NCI-H2196 (cell line): ENCODE data around the gene PRDM11.
"Not testable (repeated sequence)": the region's sequence is repeated elsewhere in the genome, so short reads cannot be mapped to it uniquely, and the experiment has no call there.

ENCODE experiments used
- DNase-seq: peaks from one replicate; lab custom pipeline; 2025; ENCODE audit not compliant: unreplicated experiment; lab: John Stamatoyannopoulos, UW

The PRDM11 gene

DNA sequence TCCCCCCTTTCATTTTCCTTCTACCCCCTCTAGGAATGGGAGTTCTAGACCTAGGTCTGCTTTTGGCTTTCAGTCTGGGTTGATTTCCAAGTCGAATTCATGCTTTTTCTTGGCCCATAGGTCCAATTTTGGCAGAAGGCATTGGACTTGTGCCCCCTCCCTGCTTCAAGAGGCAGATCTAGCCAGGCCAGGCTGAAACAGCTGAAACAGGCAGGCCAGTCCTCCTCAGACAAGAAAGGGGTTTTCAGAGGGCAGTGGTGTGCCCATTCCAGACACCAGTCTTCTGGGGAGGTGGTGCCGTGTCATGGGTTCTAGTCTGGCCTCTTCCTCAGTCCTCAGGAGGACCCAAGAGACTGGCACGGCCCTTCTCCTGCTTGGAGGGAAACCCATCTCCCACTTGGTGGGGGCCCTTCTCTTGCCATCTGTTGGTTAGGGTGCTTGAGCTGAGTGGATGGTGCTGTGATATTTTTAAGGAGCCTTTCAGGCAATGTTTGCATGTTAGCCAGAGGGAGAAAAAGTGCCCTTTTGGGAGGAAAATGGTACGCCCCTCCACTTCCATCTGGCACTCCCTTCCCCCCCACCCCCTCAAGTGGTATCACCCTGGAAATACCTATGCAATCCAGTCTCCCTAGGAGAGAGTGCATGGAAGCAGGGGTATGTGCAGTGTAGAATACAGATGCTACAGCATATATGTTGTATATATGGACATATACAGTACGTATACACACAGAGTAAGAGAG is 86.1 kb downstream of the PRDM11 start:
- DNase-seq, result no peak

GRCh38 chr11:45233121-45233803 is 86.8 kb downstream of the PRDM11 start:
- peak; percentile 72 for DNase-seq

- DNase-seq, result no peak
Measured at GRCh38 chr11:45233804-45234170, 87.3 kb downstream of the PRDM11 start.

- DNase-seq, result no peak
Measured at GRCh38 chr11:45234306-45235006, 88.0 kb downstream of the PRDM11 start.

- no peak for DNase-seq
Measured at GRCh38 chr11:45237711-45238315, 91.4 kb downstream of the PRDM11 start.

GRCh38 chr11:45238724-45239123 is 92.3 kb downstream of the PRDM11 start:
- no peak for DNase-seq

DNA sequence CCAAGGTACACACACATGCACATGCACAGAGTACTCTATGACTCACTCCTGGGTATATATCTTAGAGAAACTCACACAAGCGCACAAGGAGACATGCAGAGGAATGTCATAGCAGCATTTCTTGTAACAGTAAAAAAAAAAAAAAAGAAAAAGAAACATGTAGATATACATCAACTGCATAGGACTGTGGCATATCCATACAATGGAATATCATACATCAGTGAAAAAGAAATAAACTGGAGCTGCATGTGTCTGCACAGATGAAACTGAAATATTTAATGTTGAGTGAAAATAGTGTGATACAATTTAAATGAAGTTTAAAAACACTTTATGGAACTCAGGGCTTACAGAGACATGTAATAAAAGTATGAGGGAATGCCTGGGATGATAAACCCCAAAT is 93.3 kb downstream of the PRDM11 start:
- no peak for DNase-seq

DNA sequence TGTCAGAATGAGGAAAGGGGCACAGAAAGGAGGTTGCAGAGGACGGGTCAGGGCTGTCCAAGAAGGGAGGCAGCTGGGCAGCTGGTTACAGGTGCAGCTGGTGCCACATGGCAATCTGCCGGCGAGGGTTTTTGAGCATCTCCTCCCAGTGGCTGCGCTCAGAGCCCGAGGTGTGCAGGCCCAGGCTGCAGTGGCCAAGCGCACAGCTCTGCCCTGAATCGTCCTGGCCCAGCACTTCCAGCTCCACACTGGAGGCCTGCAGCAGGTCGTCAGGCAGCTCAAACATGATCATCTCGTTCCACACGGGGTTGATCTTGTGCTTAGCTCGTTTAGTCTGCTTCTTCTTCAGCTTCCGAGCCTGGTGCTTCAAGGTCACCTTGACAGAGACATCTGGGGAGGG is 97.5 kb downstream of the PRDM11 start:
- no peak for DNase-seq

DNA sequence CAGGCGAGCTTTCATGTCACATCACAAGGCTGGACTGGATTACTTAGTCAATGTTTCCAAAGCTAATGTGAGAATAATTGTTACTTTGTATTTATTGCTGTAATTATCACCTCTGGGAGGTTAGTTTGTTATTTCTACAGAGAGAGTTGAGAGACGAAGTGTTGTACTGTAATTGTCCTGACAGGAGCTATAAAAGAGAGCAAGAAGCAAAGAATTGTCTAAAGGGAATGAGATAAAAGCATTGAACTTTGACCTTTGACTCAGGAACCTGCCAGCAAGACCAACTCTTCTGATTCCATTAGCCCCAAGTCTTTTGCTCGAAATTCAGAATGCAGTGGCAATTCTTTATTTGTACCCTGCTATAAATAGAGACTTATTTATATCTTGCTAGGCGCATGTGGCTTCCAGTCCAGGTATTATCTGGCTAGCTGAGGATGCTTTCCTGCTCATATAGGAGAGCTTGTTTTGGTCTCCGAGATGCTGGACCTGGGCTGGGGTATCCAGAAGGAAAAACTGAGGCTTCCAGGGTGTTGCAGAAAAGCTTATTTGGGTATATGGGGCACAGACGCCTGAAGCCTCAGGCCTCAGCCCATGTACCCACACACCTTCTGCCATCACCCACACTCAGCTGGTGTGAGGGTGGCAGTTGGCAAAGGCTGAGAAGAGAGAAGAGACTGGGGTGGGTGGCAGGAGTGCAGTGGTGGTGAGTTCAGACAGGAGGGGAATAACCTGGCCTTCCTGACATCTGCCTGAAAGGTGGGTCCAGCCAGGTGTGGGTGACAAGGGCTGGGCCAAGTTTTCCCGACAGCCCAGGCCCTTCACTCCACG is 99.0 kb downstream of the PRDM11 start:
- no peak for DNase-seq

- DNase-seq, result no peak
Measured at GRCh38 chr11:45246241-45246640, 99.8 kb downstream of the PRDM11 start.

DNA sequence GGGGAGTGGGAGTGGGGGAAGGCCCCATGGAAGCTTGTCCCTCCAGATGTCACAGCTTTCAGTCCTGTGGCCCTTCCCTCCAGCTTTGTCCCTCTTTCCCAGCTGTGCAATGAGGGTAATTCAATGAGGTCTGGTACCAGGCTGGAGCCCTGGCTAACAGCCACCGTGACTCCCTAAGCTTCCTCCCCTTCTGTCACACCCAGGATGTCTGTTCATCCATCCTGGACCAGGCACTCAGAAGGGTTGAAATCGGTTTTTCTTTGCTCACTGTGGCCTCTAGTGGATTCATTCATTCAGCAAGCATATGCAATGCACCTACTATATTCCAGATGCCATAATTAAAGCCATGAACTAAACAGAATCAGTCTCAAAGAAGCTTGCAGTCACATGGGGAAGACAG is 101.0 kb downstream of the PRDM11 start:
- DNase-seq, result peak; percentile 11

GRCh38 chr11:45248501-45249011 is 102.1 kb downstream of the PRDM11 start:
- DNase-seq, result no peak

DNA sequence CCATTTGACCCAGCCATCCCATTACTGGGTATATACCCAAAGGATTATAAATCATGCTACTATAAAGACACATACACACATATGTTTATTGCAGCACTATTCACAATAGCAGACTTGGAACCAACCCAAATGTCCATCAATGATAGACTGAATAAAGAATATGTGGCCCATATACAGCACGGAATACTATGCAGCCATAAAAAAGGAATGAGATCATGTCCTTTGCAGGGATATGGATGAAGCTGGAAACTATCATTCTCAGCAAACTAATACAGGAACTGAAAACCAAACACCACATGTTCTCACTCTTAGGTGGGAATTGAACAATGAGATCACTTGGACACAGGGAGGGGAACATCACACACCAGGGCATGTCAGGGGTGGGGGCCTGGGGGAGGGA is 102.9 kb downstream of the PRDM11 start:
- DNase-seq, result not testable (repeated sequence)

DNA sequence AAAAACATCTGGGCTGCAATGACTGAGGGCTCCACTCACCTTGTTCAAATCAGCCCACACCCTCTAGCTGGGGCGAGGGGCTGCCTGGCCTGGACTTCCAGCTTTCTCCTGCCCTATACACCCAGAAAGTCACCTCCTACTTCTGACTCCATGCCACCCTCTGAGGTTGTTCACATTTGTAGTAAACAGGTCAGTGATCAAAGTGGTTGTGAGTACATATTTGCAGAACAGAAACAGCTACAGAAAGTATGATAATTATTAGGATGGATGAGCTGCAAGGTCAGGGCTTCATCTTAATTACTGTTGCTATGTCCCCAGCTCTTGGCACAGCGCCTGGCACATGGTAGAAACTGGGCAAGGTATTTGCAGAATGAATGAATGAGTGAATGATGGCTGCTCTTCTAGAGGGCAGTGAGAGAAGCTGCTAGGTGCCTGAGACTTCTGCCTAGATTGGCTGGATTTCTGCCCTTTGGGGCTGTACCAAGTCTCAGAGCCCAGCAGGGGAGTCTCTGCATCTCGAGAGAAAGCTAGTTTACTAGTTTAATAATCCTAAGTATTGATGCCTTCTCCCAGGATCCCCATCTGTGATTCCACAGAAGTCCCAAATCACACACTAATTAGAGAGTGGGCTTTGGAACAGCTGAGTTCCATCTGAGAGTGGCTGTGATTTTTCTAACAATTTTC is 103.7 kb downstream of the PRDM11 start:
- no peak for DNase-seq

DNA sequence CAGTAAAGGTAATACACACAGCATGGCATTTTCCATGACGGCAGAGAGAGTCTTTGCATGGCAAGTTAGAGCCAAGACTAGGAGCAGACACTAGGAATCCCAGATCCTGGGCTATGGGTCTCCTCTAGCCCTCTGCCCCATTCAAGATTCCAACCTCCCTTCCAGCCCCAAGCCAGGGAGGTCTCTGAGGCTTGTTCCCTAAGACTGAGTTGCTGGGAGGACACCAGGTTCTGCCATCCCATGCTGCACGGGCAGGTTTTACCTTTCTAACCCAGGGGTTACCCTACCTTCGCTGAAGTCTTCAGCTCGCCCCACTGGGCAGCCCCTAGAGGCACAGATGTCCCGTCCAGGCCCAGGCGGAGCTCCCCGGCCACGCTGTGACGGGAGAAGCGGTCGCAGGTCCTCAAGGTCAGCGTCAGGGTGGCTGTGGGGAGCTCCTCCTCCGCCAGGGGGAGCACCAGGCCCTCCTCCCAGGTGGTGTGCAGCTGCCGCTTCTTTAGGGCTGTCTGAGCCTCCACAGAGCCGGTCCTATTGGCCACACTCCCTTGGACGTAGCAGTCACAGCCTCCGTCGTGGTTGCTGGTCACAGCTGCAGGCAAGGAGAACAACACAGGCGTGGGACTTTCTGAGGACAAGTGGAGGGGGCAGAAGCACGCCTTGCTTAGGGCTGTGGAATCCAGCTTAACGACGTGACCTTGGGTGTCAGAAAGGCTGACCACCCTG is 105.9 kb downstream of the PRDM11 start:
- peak; percentile 30 for DNase-seq

- DNase-seq, result no peak
Measured at GRCh38 chr11:45252877-45253276, 106.4 kb downstream of the PRDM11 start.

- DNase-seq, result no peak
Measured at GRCh38 chr11:45253640-45254039, 107.2 kb downstream of the PRDM11 start.

GRCh38 chr11:45254070-45254469 is 107.6 kb downstream of the PRDM11 start:
- DNase-seq, result no peak

DNA sequence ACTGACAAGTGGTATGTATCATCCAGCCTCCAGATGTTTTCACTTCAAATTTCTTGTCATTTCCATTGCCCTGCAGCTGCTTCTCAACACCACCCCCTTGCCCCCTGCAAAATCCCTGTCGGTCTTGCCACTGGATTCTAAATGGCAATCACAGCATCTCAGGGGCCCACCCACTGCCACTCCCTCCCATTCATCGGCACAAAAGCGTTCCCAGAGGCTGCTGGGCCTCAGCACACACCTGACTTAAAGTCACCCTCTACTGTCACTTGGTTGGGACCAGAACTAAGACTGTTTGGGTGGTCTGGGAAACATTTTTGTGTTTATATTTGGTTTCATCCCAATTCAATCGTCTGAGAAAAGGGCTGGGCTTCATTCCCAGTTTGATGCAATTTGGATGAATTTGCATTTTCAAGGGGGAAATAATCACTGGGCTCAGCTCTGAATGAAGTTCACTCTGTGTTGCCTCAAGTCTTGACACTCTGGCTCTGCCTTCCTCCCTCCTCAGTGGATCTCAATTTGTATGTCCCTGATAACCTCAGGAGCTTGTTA is 112.6 kb downstream of the PRDM11 start:
- no peak for DNase-seq
